AG04449 (cell line): Measurements from ENCODE around the gene EFCAB12.

Experiments used
- CTCF ChIA-PET: fragments of 350-600 bp; formaldehyde crosslinking; extraction: SDS; loops from one replicate; lab custom pipeline; 2021; ENCODE audit warnings: antibody characterized with exemption; lab: Yijun Ruan, JAX
- POLR2A ChIA-PET: fragments of 400-600, 350-600 bp; formaldehyde crosslinking; extraction: SDS; loops from one replicate; lab custom pipeline; 2020; ENCODE audit warnings: antibody characterized with exemption, inconsistent platforms; lab: Yijun Ruan, JAX
- DNase-seq: peaks from one replicate; pipeline ENCODE4 v3.0.0-alpha.2; 2010; ENCODE audit warnings: low read depth, low spot score
- H3K4me3 ChIP-seq: 2 replicates; pipeline ENCODE4 v1.5.1; 2011; ENCODE audit warnings: low read depth, mild to moderate bottlenecking, control low read depth, low read length
- TF ChIP-seq, protein P1 (sequence below): IDR thresholded peaks from one replicate; pipeline ENCODE4 v1.5.1; 2011; ENCODE audit warnings: mild to moderate bottlenecking, moderate library complexity, low read length, control low read depth, inconsistent platforms; ENCODE audit not compliant: insufficient read depth; ENCODE audit errors: missing control alignments

EFCAB12 gene

DNA sequence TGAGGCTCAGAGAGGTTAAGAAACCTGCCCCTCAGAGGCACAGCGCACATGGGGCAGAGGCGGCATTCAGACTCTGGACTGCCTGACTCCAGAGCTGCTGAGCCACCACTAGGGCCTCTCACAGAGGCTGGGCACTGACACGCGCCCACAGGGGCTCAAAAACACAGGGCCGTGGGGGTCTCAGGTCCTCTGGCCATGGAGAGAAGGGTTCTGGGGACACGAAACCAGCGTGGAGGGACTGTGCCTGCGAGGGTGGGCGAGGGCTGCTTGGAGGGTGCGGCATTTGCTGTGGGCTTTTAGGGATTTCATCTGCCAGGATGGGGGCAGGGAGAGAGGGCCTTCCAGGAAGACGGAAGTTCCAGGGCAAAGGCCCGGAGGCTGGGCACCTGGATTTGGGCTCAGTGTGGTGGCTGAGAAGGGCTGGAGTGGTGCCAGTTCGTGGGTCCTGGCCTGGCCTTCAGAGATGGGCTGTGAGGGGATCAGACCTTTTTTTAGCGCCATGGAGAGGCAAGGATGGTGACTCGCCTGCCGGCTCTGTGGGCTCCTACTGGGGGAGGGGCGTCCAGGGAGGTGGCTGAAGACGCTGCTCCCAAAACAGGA lies 69.6 kb downstream of the EFCAB12 start:
- no peak for DNase-seq
- H3K4me3 ChIP-seq, result no peak overlapping the region
- POLR2A ChIA-PET, result no interaction called here
- CTCF ChIA-PET, result no interaction called here
- TF ChIP-seq, protein P1, sequence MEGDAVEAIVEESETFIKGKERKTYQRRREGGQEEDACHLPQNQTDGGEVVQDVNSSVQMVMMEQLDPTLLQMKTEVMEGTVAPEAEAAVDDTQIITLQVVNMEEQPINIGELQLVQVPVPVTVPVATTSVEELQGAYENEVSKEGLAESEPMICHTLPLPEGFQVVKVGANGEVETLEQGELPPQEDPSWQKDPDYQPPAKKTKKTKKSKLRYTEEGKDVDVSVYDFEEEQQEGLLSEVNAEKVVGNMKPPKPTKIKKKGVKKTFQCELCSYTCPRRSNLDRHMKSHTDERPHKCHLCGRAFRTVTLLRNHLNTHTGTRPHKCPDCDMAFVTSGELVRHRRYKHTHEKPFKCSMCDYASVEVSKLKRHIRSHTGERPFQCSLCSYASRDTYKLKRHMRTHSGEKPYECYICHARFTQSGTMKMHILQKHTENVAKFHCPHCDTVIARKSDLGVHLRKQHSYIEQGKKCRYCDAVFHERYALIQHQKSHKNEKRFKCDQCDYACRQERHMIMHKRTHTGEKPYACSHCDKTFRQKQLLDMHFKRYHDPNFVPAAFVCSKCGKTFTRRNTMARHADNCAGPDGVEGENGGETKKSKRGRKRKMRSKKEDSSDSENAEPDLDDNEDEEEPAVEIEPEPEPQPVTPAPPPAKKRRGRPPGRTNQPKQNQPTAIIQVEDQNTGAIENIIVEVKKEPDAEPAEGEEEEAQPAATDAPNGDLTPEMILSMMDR, result no peak

DNA sequence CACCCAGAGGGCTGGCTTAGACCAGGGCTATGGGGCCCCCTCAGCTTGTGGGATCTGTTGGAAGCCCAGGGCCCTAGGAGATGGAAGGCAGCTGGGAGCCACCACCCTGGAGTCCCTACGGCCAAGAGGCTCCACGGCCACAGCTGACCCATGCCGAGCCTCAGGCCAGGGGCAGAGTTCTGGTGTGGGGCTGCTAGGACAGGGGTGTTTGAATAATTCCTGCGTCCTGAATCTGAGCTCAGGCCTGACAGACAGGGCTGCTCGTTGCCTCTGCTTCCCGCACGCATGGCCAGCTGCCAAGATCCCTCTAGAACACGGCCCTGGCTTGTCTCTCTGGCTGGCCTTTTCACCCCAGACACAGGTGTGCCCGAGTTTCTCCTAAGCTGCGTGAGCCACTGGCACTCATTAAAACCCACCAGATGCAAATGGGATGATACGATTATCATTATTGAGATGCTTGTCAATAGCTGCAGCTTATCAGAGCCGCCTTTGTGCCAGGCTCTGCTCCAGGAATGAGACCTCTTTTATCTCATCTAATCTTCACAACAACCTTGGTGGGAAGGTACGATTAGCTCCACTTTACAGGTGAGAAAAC lies 70.2 kb downstream of the EFCAB12 start:
- ChIA-PET POLR2A (no interaction called here), CTCF (no interaction called here)
- no peak overlapping the region for H3K4me3 ChIP-seq
- DNase-seq, result no peak
- TF ChIP-seq, protein P1, result no peak

GRCh38 chr3:129357616-129358015 lies 70.8 kb downstream of the EFCAB12 start:
- ChIA-PET POLR2A (no interaction called here), CTCF (no interaction called here)
- DNase-seq, result no peak
- H3K4me3 ChIP-seq, result no peak overlapping the region
- TF ChIP-seq, protein P1, result no peak

GRCh38 chr3:129356756-129357425 lies 71.5 kb downstream of the EFCAB12 start:
- DNase-seq, result no peak
- TF ChIP-seq, protein P1, result no peak
- ChIA-PET CTCF (no interaction called here), POLR2A (no interaction called here)
- no peak overlapping the region for H3K4me3 ChIP-seq

DNA sequence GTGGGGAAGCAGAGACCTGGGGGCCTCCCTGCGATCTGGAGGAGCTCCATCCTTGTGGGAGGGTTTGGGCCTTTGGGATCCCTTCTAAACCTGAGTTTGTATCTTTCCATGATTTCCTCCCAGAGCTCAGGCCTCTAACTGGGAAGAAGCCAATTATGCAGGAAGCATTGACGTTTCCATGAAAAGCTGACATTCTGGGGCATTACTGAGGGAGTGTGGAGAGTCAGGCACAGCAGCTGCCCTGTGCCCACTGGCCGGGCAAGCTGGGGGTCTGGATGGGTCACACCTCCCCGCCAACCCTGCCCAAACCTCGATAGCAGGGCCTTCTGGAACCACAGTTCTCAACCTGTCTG lies 74.9 kb downstream of the EFCAB12 start:
- no peak overlapping the region for H3K4me3 ChIP-seq
- no peak for DNase-seq
- POLR2A ChIA-PET, result no interaction called here
- TF ChIP-seq, protein P1, result no peak
- CTCF ChIA-PET, result interaction anchor here (1.5 to 1.8 kb wide), 3 partner anchors 10 to 29 kb away, joined by 3 to 4 read pairs (median 3); no protein-coding TSS in a partner anchor
